Pancreas (tissue), 10 donors: ENCODE results near the gene SDC3. TPM values are rescaled to one million over a fixed set of nuclear protein-coding genes. Genes with fewer than 3 reads are reported as not detected.

Source experiments
- ATAC-seq, 4 donors: fragments of 200-7000 bp; cut with Tn5 transposase; one replicate each; pipeline versions ENCODE4 v1.8.0 to v1.9.1; 2020; ENCODE audit warnings: mild to moderate bottlenecking in 4 of 4, moderate library complexity in 4 of 4
- DNase-seq, 6 donors: peaks; one replicate each; pipeline ENCODE4 v3.0.0-alpha.2; 2020
- FAIRE-seq: peaks from 2 replicates; lab custom pipeline; 2012; peaks lifted over from hg19 to GRCh38; lab: Jason Lieb, UNC
- H3K27ac ChIP-seq, 4 donors: fragments of 200-600 bp; sonication (generic); 1 replicate in 3 of 4; 2 replicates in 1 of 4; pipeline versions ENCODE4 v1.5.0 to v1.8.0; 2020
- H3K27me3 ChIP-seq, 4 donors: fragments of 200-600 bp; one replicate each; pipeline ENCODE4 v1.8.0; 2021
- H3K36me3 ChIP-seq, 3 donors: fragments of 200-600 bp; sonication (generic) in 1 of 3; one replicate each; pipeline versions ENCODE4 v1.5.0 to v1.8.0; 2020 to 2021
- H3K4me1 ChIP-seq, 3 donors: fragments of 200-600 bp; one replicate each; pipeline ENCODE4 v1.8.0; 2021
- H3K4me3 ChIP-seq, 4 donors: fragments of 200-600 bp; sonication (generic) in 2 of 4; one replicate each; pipeline versions ENCODE4 v1.5.0 to v1.8.0; 2020 to 2021
- H3K9me3 ChIP-seq, 4 donors: fragments of 200-600 bp; one replicate each; pipeline ENCODE4 v1.8.0; 2021
- CTCF ChIP-seq, 4 donors: fragments of 200-600 bp; sonication (generic) in 3 of 4; IDR thresholded peaks; one replicate each; pipeline versions ENCODE4 v1.5.0 to v1.8.0; 2021; ENCODE audit warnings: antibody characterized with exemption in 4 of 4
- WGBS, 2 donors: extraction: QIAGEN DNeasy Blood & Tissue Kit; methylation state at CpG; one replicate each; pipeline ENCODE4 v1.1.7; 2013; 5-methylcytosine and 5-hydroxymethylcytosine counted together
- intact Hi-C, 3 donors: fragments of 100-400 bp; cut with DNase I; formaldehyde crosslinking; loops; one replicate each; pipeline versions ENCODE4 v1.11.1 to v1.14.2; 2022
- polyA plus RNA-seq, 2 donors: library from polyadenylated mRNA; stranded (reverse); fragments of 200-250 nt; gene quantifications; one replicate each; pipeline ENCODE4 v1.2.3, GENCODE V29; 2013
- total RNA-seq, 6 donors: library from RNA; stranded (reverse); fragmentation: NEBNext Ultra II Directional in 4 of 6; extraction: Animal tissue kit (Norgen Biotek cat#: 25700) in 4 of 6; gene quantifications; one replicate each; pipeline versions ENCODE4 v1.2.1 to v1.2.4, GENCODE V29; 2021 to 2023
- donor health status: healthy with polysubstance abuse.
- donor health status: DM: no; HTN: no; CAD: no; lungs with moderate emphysema.
- donor health status: DM: no; HTN: no; CAD: no.
- donor health status: control.
- donor health status: control.
- donor health status: Bipolar disorder and iron deficiency.
- donor health status: DM: yes; HTN: yes; CAD: no.
- donor health status: DM: no; HTN: no; CAD: no.
- donor health status: DM: no; HTN: no; CAD: no.
- donor health status: DM: yes; HTN: yes; CAD: no.

SDC3 gene
- total and polyA plus RNA-seq, 8 donors = 4.2 to 18.9 (median 7.6) TPM

- H3K27ac ChIP-seq = no peak overlapping the region
- no peaks in the 10 kb centered on the region for H3K27me3 ChIP-seq
- H3K4me1 ChIP-seq = peaks cover 0 to 7% (median 0%) of the 10 kb centered on the region in 3 donors
- ATAC-seq (no peak), DNase-seq (no peak), FAIRE-seq (no peak)
- no peaks in the 10 kb centered on the region for H3K9me3 ChIP-seq
- H3K36me3 ChIP-seq = no peaks in the 10 kb centered on the region
- no peak overlapping the region for H3K4me3 ChIP-seq
- intact Hi-C loops = no loop called here
- no peak for TF ChIP-seq CTCF (IDR thresholded peaks at IDR 0.05)
- WGBS, 2 donors = 85 to 90% methylated on average over 10 of the region's 10 CpGs
Observed at GRCh38 chr1:30898031-30898815, 10.3 kb downstream of the SDC3 start.

GRCh38 chr1:30896905-30897304 lies 11.7 kb downstream of the SDC3 start:
- H3K4me3 ChIP-seq = no peak overlapping the region
- H3K27me3 ChIP-seq = no peaks in the 10 kb centered on the region
- no peak for TF ChIP-seq CTCF (IDR thresholded peaks at IDR 0.05)
- FAIRE-seq = no peak
- WGBS, 2 donors = 92 to 93% methylated on average over 2 of the region's 2 CpGs
- H3K27ac ChIP-seq = no peak overlapping the region
- H3K4me1 ChIP-seq = peaks cover 0 to 2% (median 0%) of the 10 kb centered on the region in 3 donors
- no peak for ATAC-seq
- no peak for DNase-seq
- H3K36me3 ChIP-seq = no peaks in the 10 kb centered on the region
- H3K9me3 ChIP-seq = no peaks in the 10 kb centered on the region
- intact Hi-C loops = no loop called here

- H3K9me3 ChIP-seq = no peaks in the 10 kb centered on the region
- FAIRE-seq (no peak), DNase-seq (no peak), ATAC-seq (no peak)
- intact Hi-C loops = no loop called here
- H3K27ac ChIP-seq = no peak overlapping the region
- no peaks in the 10 kb centered on the region for H3K36me3 ChIP-seq
- H3K27me3 ChIP-seq = no peaks in the 10 kb centered on the region
- H3K4me1 ChIP-seq = no peaks in the 10 kb centered on the region
- no peak overlapping the region for H3K4me3 ChIP-seq
- WGBS, 2 donors = 77% methylated on average over 6 of the region's 6 CpGs
- no peak for TF ChIP-seq CTCF (IDR thresholded peaks at IDR 0.05)
Observed at GRCh38 chr1:30895944-30896660, 12.5 kb downstream of the SDC3 start.

GRCh38 chr1:30895382-30895943 lies 13.1 kb downstream of the SDC3 start:
- Histone ChIP-seq H3K36me3 (no peaks in the 10 kb centered on the region), H3K4me3 (no peak overlapping the region), H3K27ac (no peak overlapping the region), H3K27me3 (no peaks in the 10 kb centered on the region), H3K9me3 (no peaks in the 10 kb centered on the region), H3K4me1 (no peaks in the 10 kb centered on the region)
- FAIRE-seq (no peak), ATAC-seq (no peak), DNase-seq (no peak)
- 67 to 70% methylated on average over 4 to 6 of the region's 6 CpGs for WGBS, 2 donors
- intact Hi-C loops = no loop called here
- TF ChIP-seq CTCF (IDR thresholded peaks at IDR 0.05) = no peak
